Measurements from ENCODE around the gene TPX2.

TPX2 gene

GRCh38 chr20:31784354-31785044 is 45.4 kb downstream of the TPX2 start:
- H3K4me1 ChIP-seq (ENCODE audit: insufficient read depth, low read length) = peaks cover 11% of the 10 kb centered on the region; the same call in 1 of the 2 replicates
- H3K9ac ChIP-seq (ENCODE audit: low read depth, low read length) = no peak overlapping the region
- peak overlapping the region; percentile 19; the same call in 1 of the 2 replicates for H3K27ac ChIP-seq (ENCODE audit: low read depth, low read length)
- 89% methylated on average over 7 of the region's 7 CpGs for WGBS
- peaks cover 96% of the 10 kb centered on the region for H3K36me3 ChIP-seq (ENCODE audit: insufficient read depth, low read length)
- no peaks in the 10 kb centered on the region for H3K27me3 ChIP-seq (ENCODE audit: insufficient read depth, low read length)
- H3K4me3 ChIP-seq (ENCODE audit: low read length) = no peak overlapping the region
- no peaks in the 10 kb centered on the region for H3K9me3 ChIP-seq (ENCODE audit: insufficient read depth, low read depth, low read length)

- 92% methylated on average over 3 of the region's 3 CpGs for WGBS
Measured at GRCh38 chr20:31785089-31785488, 46.0 kb downstream of the TPX2 start.

GRCh38 chr20:31788578-31788977 is 49.5 kb downstream of the TPX2 start:
- peaks cover 11% of the 10 kb centered on the region; the same call in 1 of the 2 replicates for H3K4me1 ChIP-seq (ENCODE audit: insufficient read depth, low read length)
- no peak overlapping the region for H3K4me3 ChIP-seq (ENCODE audit: low read length)
- WGBS = 71% methylated on average over 3 of the region's 3 CpGs
- no peak overlapping the region for H3K9ac ChIP-seq (ENCODE audit: low read depth, low read length)
- peaks cover 95% of the 10 kb centered on the region for H3K36me3 ChIP-seq (ENCODE audit: insufficient read depth, low read length)
- no peak overlapping the region for H3K27ac ChIP-seq (ENCODE audit: low read depth, low read length)
- no peaks in the 10 kb centered on the region for H3K27me3 ChIP-seq (ENCODE audit: insufficient read depth, low read length)
- no peaks in the 10 kb centered on the region for H3K9me3 ChIP-seq (ENCODE audit: insufficient read depth, low read depth, low read length)

More at GRCh38 chr20:31785089-31785488, 46.0 kb downstream of the TPX2 start:
- Histone ChIP-seq H3K9ac (ENCODE audit: low read depth, low read length) (no peak overlapping the region), H3K27me3 (ENCODE audit: insufficient read depth, low read length) (no peaks in the 10 kb centered on the region), H3K4me3 (ENCODE audit: low read length) (no peak overlapping the region), H3K27ac (ENCODE audit: low read depth, low read length) (no peak overlapping the region; the same call in 1 of the 2 replicates), H3K9me3 (ENCODE audit: insufficient read depth, low read depth, low read length) (no peaks in the 10 kb centered on the region), H3K36me3 (ENCODE audit: insufficient read depth, low read length) (peaks cover 96% of the 10 kb centered on the region), H3K4me1 (ENCODE audit: insufficient read depth, low read length) (peaks cover 11% of the 10 kb centered on the region; the same call in 1 of the 2 replicates)

DNA sequence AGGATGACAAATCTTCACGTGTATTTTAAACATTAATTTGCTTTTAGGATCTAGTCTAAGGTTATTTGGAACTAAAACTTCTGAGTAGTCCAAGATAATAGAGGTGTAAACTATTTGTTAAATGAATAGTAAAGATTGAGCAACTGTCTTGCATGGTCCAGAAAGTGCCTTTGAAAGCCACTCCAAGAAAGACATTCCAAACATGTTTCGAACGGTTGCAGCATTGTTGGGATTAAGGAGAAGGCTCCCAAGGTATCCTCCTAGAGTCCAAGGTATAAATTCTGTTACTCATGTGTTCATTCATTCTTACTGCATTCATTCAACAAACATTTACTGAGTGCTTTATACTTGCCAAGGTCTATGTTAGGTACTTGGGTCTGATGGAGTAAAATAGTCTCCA is 51.3 kb downstream of the TPX2 start:
- no peaks in the 10 kb centered on the region for H3K9me3 ChIP-seq (ENCODE audit: insufficient read depth, low read depth, low read length)
- WGBS = 90% methylated on average over 3 of the region's 3 CpGs

GRCh38 chr20:31797364-31797763 is 58.3 kb downstream of the TPX2 start:
- Histone ChIP-seq H3K4me1 (ENCODE audit: insufficient read depth, low read length) (no peaks in the 10 kb centered on the region), H3K9ac (ENCODE audit: low read depth, low read length) (no peak overlapping the region), H3K27ac (ENCODE audit: low read depth, low read length) (no peak overlapping the region), H3K9me3 (ENCODE audit: insufficient read depth, low read depth, low read length) (no peaks in the 10 kb centered on the region), H3K36me3 (ENCODE audit: insufficient read depth, low read length) (peaks cover 98% of the 10 kb centered on the region), H3K27me3 (ENCODE audit: insufficient read depth, low read length) (no peaks in the 10 kb centered on the region), H3K4me3 (ENCODE audit: low read length) (no peak overlapping the region)
- WGBS = 94% methylated on average over 3 of the region's 3 CpGs

More for the DNA sequence above, 51.3 kb downstream of the TPX2 start:
- Histone ChIP-seq H3K4me3 (ENCODE audit: low read length) (no peak overlapping the region), H3K36me3 (ENCODE audit: insufficient read depth, low read length) (peaks cover 93% of the 10 kb centered on the region), H3K9ac (ENCODE audit: low read depth, low read length) (no peak overlapping the region), H3K4me1 (ENCODE audit: insufficient read depth, low read length) (no peaks in the 10 kb centered on the region), H3K27me3 (ENCODE audit: insufficient read depth, low read length) (no peaks in the 10 kb centered on the region), H3K27ac (ENCODE audit: low read depth, low read length) (no peak overlapping the region)

GRCh38 chr20:31801508-31801907 is 62.4 kb downstream of the TPX2 start:
- Histone ChIP-seq H3K9ac (ENCODE audit: low read depth, low read length) (no peak overlapping the region), H3K27ac (ENCODE audit: low read depth, low read length) (no peak overlapping the region), H3K4me1 (ENCODE audit: insufficient read depth, low read length) (no peaks in the 10 kb centered on the region), H3K27me3 (ENCODE audit: insufficient read depth, low read length) (no peaks in the 10 kb centered on the region), H3K4me3 (ENCODE audit: low read length) (no peak overlapping the region), H3K9me3 (ENCODE audit: insufficient read depth, low read depth, low read length) (no peaks in the 10 kb centered on the region), H3K36me3 (ENCODE audit: insufficient read depth, low read length) (peaks cover 88% of the 10 kb centered on the region)
- 93% methylated on average over 7 of the region's 7 CpGs for WGBS

GRCh38 chr20:31803552-31804291 is 64.6 kb downstream of the TPX2 start:
- H3K9me3 ChIP-seq (ENCODE audit: insufficient read depth, low read depth, low read length) = no peaks in the 10 kb centered on the region
- peaks cover 74% of the 10 kb centered on the region for H3K36me3 ChIP-seq (ENCODE audit: insufficient read depth, low read length)
- H3K4me1 ChIP-seq (ENCODE audit: insufficient read depth, low read length) = no peaks in the 10 kb centered on the region
- no peak overlapping the region for H3K27ac ChIP-seq (ENCODE audit: low read depth, low read length)
- 92% methylated on average over 7 of the region's 7 CpGs for WGBS
- no peak overlapping the region for H3K4me3 ChIP-seq (ENCODE audit: low read length)
- H3K27me3 ChIP-seq (ENCODE audit: insufficient read depth, low read length) = no peaks in the 10 kb centered on the region
- H3K9ac ChIP-seq (ENCODE audit: low read depth, low read length) = no peak overlapping the region

- no peak overlapping the region for H3K9ac ChIP-seq (ENCODE audit: low read depth, low read length)
- WGBS = 94% methylated on average over 8 of the region's 8 CpGs
- H3K4me1 ChIP-seq (ENCODE audit: insufficient read depth, low read length) = no peaks in the 10 kb centered on the region
- no peak overlapping the region for H3K4me3 ChIP-seq (ENCODE audit: low read length)
- H3K27ac ChIP-seq (ENCODE audit: low read depth, low read length) = no peak overlapping the region
- peaks cover 43% of the 10 kb centered on the region for H3K36me3 ChIP-seq (ENCODE audit: insufficient read depth, low read length)
- H3K9me3 ChIP-seq (ENCODE audit: insufficient read depth, low read depth, low read length) = no peaks in the 10 kb centered on the region
- no peaks in the 10 kb centered on the region for H3K27me3 ChIP-seq (ENCODE audit: insufficient read depth, low read length)
Measured at GRCh38 chr20:31806564-31807355, 67.7 kb downstream of the TPX2 start.

- Histone ChIP-seq H3K4me3 (ENCODE audit: low read length) (no peak overlapping the region), H3K36me3 (ENCODE audit: insufficient read depth, low read length) (peaks cover 28% of the 10 kb centered on the region), H3K4me1 (ENCODE audit: insufficient read depth, low read length) (no peaks in the 10 kb centered on the region), H3K9ac (ENCODE audit: low read depth, low read length) (no peak overlapping the region), H3K27ac (ENCODE audit: low read depth, low read length) (no peak overlapping the region), H3K9me3 (ENCODE audit: insufficient read depth, low read depth, low read length) (no peaks in the 10 kb centered on the region), H3K27me3 (ENCODE audit: insufficient read depth, low read length) (no peaks in the 10 kb centered on the region)
- 94% methylated on average over 3 of the region's 3 CpGs for WGBS
Measured at GRCh38 chr20:31808481-31808880, 69.4 kb downstream of the TPX2 start.

DNA sequence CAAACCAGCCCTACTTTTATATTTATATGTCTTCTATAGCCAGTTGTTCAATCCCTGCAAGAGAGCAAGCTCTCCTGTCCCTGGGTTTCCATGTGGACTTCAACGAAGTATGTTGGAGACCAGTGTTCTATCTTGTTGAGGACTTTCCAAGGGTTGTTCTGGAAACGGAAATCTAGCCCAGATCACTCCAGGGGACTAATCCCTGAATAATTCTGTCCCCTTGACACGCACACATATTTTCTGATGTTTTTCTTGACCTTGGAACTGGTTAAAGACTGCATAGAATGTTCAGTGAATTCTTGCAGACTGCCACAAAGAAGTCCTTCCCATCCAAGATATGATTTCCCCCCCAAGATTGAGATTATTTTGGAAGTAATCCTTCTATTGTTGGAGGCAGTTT is 70.6 kb downstream of the TPX2 start:
- H3K27ac ChIP-seq (ENCODE audit: low read depth, low read length) = no peak overlapping the region
- WGBS = 86% methylated on average over 3 of the region's 3 CpGs

DNA sequence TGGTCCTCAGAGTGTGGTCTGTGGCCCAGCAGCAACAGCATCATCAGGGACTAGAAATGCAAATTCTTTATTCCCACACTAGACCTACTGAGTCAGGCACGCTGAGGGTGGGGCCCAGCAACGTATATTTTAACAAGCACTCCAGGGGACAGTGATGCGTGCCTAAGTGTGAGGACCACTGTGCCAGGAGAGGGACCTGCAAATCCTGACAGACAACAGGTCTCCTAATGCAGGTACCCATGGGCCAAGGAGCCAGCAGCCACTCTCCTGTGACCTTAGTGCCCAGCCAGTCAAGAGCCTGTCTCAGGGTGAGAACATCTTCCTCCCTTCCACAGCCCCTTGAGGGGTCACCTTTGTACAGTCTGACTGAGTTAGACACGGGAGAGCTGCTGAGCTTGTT is 72.1 kb downstream of the TPX2 start:
- peaks cover 7% of the 10 kb centered on the region; the same call in 1 of the 2 replicates for H3K4me1 ChIP-seq (ENCODE audit: insufficient read depth, low read length)
- 90% methylated on average over 4 of the region's 4 CpGs for WGBS
- peaks cover 11% of the 10 kb centered on the region for H3K36me3 ChIP-seq (ENCODE audit: insufficient read depth, low read length)
- H3K27me3 ChIP-seq (ENCODE audit: insufficient read depth, low read length) = no peaks in the 10 kb centered on the region
- no peak overlapping the region for H3K9ac ChIP-seq (ENCODE audit: low read depth, low read length)
- H3K27ac ChIP-seq (ENCODE audit: low read depth, low read length) = no peak overlapping the region
- no peak overlapping the region for H3K4me3 ChIP-seq (ENCODE audit: low read length)
- H3K9me3 ChIP-seq (ENCODE audit: insufficient read depth, low read depth, low read length) = no peaks in the 10 kb centered on the region

More for the DNA sequence above, 70.6 kb downstream of the TPX2 start:
- peaks cover 18% of the 10 kb centered on the region for H3K36me3 ChIP-seq (ENCODE audit: insufficient read depth, low read length)
- no peaks in the 10 kb centered on the region for H3K4me1 ChIP-seq (ENCODE audit: insufficient read depth, low read length)
- no peak overlapping the region for H3K9ac ChIP-seq (ENCODE audit: low read depth, low read length)
- H3K9me3 ChIP-seq (ENCODE audit: insufficient read depth, low read depth, low read length) = no peaks in the 10 kb centered on the region
- H3K27me3 ChIP-seq (ENCODE audit: insufficient read depth, low read length) = no peaks in the 10 kb centered on the region
- no peak overlapping the region for H3K4me3 ChIP-seq (ENCODE audit: low read length)
